Stimulated activated CD4-positive, alpha-beta T cell treated with anti-CD3 and anti-CD28 coated beads, TNF-alpha, amount 100 ng/mL, for 24 hours (primary cell): Measurements from ENCODE around the gene ATP8B1.

Experiments used
- DNase-seq, 3 experiments: peaks; one replicate each; pipeline ENCODE4 v3.0.0-alpha.2; 2020; ENCODE audit warnings: low read depth in 3 of 3

ATP8B1 gene

GRCh38 chr18:57819119-57819518, 16.0 kb upstream of the ATP8B1 start:
- no peak for DNase-seq

GRCh38 chr18:57816208-57816954, 13.3 kb upstream of the ATP8B1 start:
- DNase-seq = no peak

- DNase-seq = no peak
These were observed 11.4 kb upstream of the ATP8B1 start for GRCh38 chr18:57814555-57814954.

GRCh38 chr18:57813245-57813644, 10.1 kb upstream of the ATP8B1 start:
- DNase-seq = no peak

- DNase-seq = no peak
These were observed 9.0 kb upstream of the ATP8B1 start for GRCh38 chr18:57812126-57812477.

- no peak for DNase-seq
These were observed 8.5 kb upstream of the ATP8B1 start for GRCh38 chr18:57811477-57812125.

GRCh38 chr18:57809190-57809589, 6.1 kb upstream of the ATP8B1 start:
- no peak for DNase-seq

- no peak for DNase-seq
These were observed 4.4 kb upstream of the ATP8B1 start for GRCh38 chr18:57807336-57808117.

GRCh38 chr18:57806978-57807285, 3.8 kb upstream of the ATP8B1 start:
- no peak for DNase-seq

- no peak for DNase-seq
These were observed 3.3 kb upstream of the ATP8B1 start for GRCh38 chr18:57806201-57806977.

- no peak for DNase-seq
These were observed 2.0 kb upstream of the ATP8B1 start for GRCh38 chr18:57805117-57805516.

- no peak for DNase-seq
These were observed 1.4 kb upstream of the ATP8B1 start for GRCh38 chr18:57804557-57804956.

- DNase-seq = no peak
These were observed 657 bp downstream of the ATP8B1 start for GRCh38 chr18:57802213-57803102.

GRCh38 chr18:57801761-57802212, 1.3 kb downstream of the ATP8B1 start:
- DNase-seq = peak in 1 of 3 experiments; percentile 18

- DNase-seq = no peak
These were observed 1.8 kb downstream of the ATP8B1 start for GRCh38 chr18:57801325-57801724.

- DNase-seq = no peak
These were observed 4.3 kb downstream of the ATP8B1 start for GRCh38 chr18:57798713-57799373.

- DNase-seq = no peak
These were observed 5.9 kb downstream of the ATP8B1 start for GRCh38 chr18:57797209-57797651.

GRCh38 chr18:57794951-57795728, 8.0 kb downstream of the ATP8B1 start:
- DNase-seq = no peak

- DNase-seq = no peak
These were observed 9.7 kb downstream of the ATP8B1 start for GRCh38 chr18:57793302-57793986.
